22Rv1 (cell line): ENCODE data around the gene WDR5.

Experiments
- ZFX ChIP-seq: fragments of 450-650 bp; IDR thresholded peaks from 2 replicates; pipeline ENCODE4 v1.6.1; 2017; ENCODE audit warnings: antibody characterized with exemption, borderline replicate concordance
- TF ChIP-seq, protein P1 (sequence below): fragments of 450-650 bp; IDR thresholded peaks from 2 replicates; pipeline ENCODE4 v1.5.1; 2017; ENCODE audit warnings: mild to moderate bottlenecking

- TF ChIP-seq, protein P1, sequence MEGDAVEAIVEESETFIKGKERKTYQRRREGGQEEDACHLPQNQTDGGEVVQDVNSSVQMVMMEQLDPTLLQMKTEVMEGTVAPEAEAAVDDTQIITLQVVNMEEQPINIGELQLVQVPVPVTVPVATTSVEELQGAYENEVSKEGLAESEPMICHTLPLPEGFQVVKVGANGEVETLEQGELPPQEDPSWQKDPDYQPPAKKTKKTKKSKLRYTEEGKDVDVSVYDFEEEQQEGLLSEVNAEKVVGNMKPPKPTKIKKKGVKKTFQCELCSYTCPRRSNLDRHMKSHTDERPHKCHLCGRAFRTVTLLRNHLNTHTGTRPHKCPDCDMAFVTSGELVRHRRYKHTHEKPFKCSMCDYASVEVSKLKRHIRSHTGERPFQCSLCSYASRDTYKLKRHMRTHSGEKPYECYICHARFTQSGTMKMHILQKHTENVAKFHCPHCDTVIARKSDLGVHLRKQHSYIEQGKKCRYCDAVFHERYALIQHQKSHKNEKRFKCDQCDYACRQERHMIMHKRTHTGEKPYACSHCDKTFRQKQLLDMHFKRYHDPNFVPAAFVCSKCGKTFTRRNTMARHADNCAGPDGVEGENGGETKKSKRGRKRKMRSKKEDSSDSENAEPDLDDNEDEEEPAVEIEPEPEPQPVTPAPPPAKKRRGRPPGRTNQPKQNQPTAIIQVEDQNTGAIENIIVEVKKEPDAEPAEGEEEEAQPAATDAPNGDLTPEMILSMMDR = no peak
- TF ChIP-seq ZFX = no peak
Observed at GRCh38 chr9:134161647-134162046, 25.8 kb downstream of the WDR5 start.
